Left lobe of liver (tissue), 2 donors: ENCODE measurements around the gene SERTM1. TPM values are rescaled to one million over a fixed set of nuclear protein-coding genes. Genes with fewer than 3 reads are reported as not detected.

Source experiments
- ATAC-seq: fragments of 200-7000 bp; cut with Tn5 transposase; one replicate; pipeline ENCODE4 v1.9.1; 2020; ENCODE audit warnings: mild to moderate bottlenecking, moderate library complexity
- DNase-seq: peaks from one replicate; pipeline ENCODE4 v3.0.0-alpha.2; 2020; ENCODE audit warnings: low spot score
- total RNA-seq: library from RNA; stranded (reverse); gene quantifications from one replicate; pipeline ENCODE4 v1.2.1, GENCODE V29; 2021
- donor health status: DM: no; HTN: no; CAD: no; lungs with moderate emphysema.
- donor health status: DM: no; HTN: yes; CAD: no.

Gene SERTM1
- total RNA-seq, 1 donor from 2014 or later, result not detected

DNA sequence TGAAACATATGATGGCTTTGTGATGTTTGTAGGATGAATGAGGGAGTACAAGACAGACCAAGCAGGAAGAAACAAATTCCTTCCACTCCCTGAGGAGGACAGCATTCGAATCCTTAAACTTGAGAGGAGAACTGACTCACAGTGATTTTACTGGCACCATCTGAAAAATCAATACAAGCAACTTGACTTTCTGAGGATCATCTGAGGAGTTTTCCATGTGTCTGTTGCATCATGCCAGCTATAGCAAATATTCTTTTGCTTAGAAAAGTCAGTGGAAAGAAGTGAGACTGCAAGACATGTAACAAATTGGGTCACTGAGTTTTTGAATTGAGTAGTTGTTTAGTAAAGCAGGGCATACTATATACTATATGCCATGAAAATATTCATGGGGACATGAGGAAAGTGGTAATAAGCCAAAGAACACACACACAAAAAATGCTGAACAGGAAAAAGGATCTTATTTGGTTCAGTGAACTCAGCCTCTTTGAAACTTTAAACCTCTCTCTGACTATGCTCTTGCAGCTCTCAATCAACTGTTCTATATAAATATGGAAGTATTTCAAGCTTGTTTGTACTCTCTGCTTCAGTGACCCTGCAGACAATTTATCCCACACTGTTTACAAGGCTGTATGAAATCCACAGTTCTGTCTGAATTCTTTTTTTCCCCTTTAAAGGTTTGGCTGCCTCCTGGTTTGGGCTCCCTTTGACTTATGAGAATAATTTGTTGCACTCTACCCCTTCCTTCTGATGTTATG, 35.5 kb downstream of the SERTM1 start:
- ATAC-seq (no peak), DNase-seq (no peak)

DNA sequence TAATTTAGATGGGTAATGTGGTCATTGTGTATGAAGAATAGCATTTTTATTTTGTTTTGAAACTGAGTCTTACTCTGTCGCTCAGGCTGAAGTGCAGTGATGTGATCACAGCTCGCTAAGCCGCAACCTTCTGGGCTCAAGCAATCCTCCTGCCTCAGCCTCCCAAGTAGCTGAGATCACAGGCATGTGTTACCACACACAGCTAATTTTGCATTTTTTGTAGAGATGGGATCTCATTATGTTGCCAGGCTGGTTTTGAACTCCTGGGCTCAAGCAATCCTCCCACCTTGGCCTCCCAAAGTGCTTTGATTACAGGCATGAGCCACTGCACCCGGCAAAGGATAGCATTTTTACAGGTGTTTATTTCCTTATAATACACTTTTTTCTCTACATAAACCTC, 36.6 kb downstream of the SERTM1 start:
- DNase-seq (no peak), ATAC-seq (no peak)

DNA sequence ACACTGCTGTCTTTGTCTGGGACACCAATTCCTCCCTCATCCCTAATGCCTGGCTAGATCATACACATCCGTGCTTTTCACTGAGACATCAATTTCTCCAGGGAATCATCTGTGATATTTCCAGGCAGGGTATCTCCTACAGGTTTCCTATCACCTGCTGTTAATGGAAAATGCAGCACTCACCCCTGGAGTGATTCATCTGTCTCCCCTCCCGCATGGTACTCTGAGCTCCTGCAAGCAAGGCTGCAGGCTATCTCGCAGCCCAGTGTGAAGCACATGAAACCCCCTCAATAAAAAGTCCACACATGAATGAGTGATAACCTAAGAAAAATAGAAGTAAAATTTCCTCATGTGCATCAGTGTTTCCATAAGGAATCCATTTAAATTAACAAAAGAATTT, 38.5 kb downstream of the SERTM1 start:
- ATAC-seq (no peak), DNase-seq (no peak)

DNA sequence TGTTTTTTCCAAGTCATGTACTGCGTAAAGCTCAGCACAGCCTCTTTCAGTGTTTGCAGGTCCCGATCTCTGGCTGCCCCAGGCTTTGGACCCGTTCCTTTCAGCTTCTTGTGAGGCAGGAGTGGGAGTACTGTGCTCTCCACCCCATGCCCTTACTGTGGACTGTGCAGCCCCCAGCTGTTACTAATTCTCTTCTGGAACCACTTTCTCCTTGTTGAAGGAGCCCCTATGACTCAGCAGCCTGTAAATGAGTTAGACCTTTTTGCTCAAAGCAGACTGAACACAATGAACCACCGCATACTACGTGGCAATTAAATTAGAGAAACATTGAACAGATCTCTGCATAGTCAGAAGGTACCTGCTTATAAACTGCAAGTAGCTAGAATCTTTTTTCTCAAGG, 39.0 kb downstream of the SERTM1 start:
- ATAC-seq (no peak), DNase-seq (no peak)

DNA sequence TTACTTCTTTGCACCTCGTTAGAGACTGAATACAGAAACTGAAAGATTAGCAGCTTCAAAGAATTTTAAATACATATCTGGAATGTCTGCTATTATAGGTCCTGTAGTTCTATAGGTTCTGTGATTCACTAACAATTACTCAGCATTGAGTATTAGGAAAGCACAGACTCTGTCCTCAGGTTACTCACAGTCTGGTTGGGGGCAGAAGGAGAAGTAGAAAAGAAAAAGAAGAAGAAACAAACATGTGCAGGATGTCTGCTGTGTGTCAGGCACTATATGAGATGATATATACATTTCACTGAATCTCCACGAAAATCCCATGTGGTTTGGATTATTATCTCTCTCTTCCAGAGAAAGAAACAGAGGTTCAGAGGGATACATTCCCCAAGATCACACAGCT, 40.1 kb downstream of the SERTM1 start:
- ATAC-seq (no peak), DNase-seq (no peak)

DNA sequence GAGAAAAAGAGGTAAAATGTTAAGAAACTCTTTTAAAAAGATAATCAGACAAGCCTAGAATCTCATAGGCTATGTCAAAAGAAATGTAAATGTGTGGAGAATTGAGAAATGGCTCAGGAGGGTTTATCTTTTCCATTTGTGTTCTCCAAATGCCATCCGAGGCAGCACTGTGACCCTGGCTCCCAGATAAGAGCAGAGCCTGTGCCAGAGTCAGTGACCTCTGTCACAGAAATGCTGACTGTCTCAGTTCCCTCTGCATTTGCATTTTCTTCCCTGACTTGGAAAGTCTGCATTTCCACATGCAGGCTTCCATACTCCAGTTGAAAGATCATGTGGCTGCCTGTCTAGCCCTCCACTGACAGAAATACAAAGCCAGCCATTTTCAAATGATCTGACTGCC, 42.0 kb downstream of the SERTM1 start:
- DNase-seq (no peak), ATAC-seq (peak; percentile 87)

DNA sequence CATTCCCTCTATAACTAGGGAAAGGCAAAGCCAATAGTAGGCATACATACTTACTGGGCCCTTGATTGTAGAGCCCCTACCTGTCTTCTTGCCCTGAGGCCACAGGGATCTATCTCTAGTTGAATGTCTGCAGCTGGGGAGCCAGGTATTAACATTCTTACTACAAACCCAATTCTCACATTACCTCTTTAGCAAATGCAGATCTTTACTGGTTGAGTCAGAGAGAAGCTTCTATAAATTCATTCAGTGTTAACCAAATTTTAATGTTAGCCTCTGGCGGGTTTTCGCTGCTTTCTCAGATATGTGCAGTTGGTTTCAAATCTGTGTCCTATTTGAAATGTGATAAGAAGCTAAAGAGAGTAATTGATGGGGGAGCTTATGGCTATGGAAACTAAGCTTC, 43.2 kb downstream of the SERTM1 start:
- no peak for ATAC-seq
- DNase-seq, result no peak

DNA sequence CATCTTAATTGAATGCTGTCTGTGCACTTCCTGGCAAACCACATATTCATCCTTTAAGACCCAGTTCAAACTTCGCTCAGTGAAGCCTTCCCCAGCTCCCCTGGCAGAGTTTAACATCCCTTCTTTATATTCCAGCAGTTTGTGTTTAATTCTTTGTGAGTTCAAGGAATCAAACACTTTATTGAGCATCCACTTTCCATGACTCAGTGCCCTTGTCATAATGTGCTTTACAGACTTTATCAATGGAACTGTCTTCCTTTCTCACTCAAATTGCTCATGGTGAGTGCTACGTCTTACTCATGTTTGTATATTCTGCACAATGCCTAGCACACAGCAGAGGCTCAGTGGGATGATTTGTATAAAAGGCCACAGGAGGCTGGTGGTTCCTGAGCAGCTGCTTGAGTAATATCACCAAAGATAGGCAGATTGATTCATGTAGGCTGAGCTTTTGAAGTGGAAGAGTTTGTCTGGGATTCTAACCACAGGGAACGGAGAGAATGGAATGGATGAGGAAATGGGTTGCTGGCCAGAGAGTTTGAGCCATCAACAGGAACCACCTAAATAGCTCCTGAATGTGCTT, 44.2 kb downstream of the SERTM1 start:
- no peak for ATAC-seq
- no peak for DNase-seq

DNA sequence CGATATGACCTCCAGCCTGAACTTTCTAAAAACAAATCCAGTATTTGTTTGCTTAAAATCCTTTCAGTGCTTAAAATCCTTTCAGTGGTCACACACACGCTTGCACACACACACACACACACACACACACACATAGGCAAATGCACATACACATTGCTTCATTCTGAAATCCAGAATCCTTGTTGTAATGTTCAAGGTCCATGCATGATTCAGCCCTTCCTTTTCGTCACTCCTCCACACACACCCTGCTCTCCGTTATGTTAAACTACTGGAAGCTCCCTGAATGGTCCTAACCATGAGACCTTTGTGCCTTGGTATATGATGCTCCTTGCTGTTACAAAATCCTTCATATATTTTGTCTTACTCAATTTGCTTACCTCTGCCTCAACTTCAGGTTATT, 44.9 kb downstream of the SERTM1 start:
- DNase-seq (no peak), ATAC-seq (no peak)

DNA sequence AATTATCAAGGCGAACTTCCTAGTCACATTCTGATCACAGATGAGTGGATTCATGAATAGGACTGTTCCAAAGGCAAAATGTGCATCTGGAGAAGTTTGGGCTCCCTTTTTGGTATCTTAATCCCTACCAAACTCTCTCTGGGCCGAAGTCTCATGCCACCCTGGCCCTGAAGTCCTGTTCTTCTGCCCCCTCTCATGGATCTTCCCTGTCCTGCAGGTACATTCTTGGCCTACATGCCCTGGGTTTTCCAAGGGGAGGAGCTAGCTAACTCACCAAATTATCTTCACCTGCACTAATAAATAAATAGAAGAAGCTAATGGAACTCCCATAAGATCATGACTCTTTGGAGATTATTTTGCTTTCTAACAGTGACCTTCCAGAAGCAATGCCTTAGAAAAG, 50.3 kb downstream of the SERTM1 start:
- DNase-seq (no peak), ATAC-seq (no peak)

DNA sequence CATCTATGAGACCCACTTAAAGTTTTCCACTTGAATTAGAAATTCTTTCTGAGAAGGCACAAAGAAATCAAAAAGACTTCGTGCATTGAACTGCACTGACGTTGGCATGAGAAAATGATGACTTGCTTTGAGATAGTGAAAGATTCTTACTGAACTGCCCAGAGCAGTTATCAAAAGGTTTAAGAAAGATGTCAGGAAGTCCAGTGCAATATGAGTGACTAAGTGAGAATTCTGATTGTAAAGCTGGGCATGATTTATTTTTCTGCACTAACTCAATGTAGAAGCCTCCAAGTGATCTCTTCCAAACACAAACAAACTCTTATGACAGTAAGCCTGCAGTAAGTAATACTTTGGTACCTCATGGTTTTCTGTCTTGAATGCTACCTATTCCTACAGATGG, 52.1 kb downstream of the SERTM1 start:
- no peak for ATAC-seq
- DNase-seq, result no peak

DNA sequence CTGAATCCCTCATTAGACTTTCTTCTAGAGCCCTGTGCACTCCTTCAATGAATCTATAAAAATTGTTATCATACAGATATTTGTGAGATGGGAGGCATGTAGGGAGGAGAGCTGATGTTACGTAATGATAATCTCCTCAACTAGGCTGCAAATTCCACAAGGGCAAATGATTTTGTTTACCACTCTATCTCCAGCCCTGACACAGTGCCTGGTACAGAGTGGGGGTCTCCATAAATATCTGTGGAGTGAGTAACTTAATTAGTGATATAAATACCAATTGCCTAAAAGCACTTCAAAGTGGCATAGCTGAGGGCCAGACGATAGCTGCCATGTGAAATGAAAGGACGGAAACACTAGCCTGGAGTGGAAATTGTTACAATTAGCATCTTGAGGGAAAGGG, 54.2 kb downstream of the SERTM1 start:
- DNase-seq (no peak), ATAC-seq (no peak)

DNA sequence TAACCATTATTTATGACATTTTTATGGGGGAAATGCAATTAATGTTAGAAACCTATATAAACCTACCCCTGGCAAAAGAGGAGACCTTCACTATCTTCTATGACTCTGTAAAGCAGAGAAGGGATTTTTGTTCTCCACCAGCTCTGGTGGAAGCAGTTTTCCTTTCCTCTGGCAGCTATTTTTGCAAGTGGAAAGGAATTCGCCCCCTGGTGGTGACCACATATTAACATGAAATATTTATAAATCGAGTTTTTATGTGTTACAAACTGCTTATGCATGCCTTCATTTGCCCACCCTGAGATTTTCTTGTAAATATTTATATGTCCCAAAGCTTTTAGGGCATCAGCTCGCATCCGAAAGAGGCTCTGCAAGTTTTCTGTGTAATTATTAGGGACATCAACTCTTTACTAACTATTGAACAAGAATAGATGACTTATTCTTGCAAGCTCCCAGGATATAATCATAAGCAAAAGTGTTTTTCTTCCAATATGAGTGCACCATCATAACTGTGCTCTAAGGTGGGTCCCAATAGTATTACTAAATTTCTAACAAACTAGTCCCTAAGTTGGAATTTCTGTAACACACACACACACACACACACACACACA, 62.4 kb downstream of the SERTM1 start:
- no peak for DNase-seq
- ATAC-seq, result peak; percentile 81

DNA sequence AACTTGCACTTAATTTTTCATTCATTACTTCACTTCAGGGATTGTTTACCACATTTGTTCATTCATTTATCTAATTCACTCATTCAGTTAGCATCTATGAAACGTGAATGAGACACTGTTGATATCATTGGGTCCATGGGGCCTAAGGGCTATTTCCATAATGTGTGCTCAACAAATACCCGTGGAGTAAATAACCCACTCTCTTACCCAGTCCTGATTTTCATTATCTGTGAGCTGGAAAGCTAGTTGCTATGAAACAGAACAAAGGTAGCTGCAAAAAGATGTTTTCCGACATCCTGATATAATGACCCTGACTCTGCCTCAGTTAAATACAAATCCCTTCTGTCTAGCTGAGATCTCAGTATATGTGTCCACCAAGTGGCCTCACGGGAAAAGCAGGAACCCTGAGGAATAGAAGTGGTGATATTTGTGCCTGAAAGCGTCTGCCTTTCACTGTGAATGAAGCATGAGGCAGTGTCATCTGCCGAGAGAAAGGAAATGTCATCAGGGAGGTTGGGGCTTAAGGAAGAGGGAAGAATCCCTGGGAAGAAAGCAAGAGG, 63.8 kb downstream of the SERTM1 start:
- DNase-seq (no peak), ATAC-seq (no peak)

DNA sequence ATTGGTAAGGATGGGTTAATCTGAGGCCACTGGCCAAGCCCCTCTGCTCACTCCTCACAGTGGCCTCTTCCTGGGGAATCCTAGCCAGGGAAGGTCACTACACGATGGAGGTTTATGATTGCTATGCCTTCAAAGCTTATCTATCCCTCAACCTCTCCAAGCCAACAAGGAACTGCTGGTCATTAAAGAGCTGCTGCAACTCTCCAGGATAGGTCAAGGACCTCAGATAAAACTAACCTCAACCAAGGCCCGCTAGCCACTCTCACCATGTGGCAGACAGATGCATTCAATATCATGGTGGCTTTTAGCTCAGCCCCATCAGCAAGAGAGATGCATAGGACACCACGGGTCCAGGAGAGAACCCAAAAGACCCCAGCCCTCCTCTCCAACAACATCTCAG, 71.6 kb downstream of the SERTM1 start:
- DNase-seq (no peak), ATAC-seq (no peak)

DNA sequence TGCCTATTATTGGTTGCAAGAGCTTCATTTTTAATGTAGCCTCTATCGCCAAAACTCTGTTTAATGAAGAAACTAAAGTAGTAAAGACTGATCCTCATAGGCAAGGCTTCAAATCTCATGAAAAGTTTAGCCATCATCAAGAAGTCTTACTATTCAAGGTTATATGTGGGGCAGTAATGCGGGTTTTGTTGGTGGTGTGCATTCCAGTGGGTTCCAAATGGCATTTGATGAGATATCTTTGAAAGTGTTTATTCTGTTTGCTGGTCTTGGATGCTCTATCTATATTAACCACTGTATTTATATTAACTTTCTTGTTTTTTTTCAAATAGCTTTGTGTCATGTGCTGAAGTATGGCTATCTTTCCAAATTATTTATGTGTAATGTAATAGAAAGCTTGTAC, 72.2 kb downstream of the SERTM1 start:
- DNase-seq (no peak), ATAC-seq (no peak)

Other genes with a start within 250 kb of the SERTM1 start
- 0.10 TPM for gene CCNA1, start 241.5 kb upstream of the SERTM1 start, total RNA-seq
- gene RFXAP, start 145.2 kb downstream of the SERTM1 start, total RNA-seq, result 0.75 TPM
- 0.70 TPM for gene SMAD9, start 246.2 kb downstream of the SERTM1 start, total RNA-seq